Astrocyte of the spinal cord (primary cell): Measurements from ENCODE around the gene GCN1.
A peak's percentile ranks its signal among the peaks of the same experiment; 100 is the strongest.

Experiments used
- DNase-seq: peaks from one replicate; pipeline ENCODE4 v3.0.0; 2011; ENCODE audit warnings: low read depth, low spot score
- H3K4me3 ChIP-seq: 2 replicates; pipeline ENCODE4 v1.5.1; 2011; ENCODE audit warnings: low read depth, mild to moderate bottlenecking, low read length, moderate library complexity
- CTCF ChIP-seq: IDR thresholded peaks from 2 replicates; pipeline ENCODE4 v1.5.1; 2012; ENCODE audit warnings: low read depth, mild to moderate bottlenecking, low read length, inconsistent platforms
- in situ Hi-C: cut with HindIII; loops from 2 replicates; pipeline ENCODE4 v1.10.0; 2017; ENCODE audit warnings: low sequenced_read_pairs

The GCN1 gene

DNA sequence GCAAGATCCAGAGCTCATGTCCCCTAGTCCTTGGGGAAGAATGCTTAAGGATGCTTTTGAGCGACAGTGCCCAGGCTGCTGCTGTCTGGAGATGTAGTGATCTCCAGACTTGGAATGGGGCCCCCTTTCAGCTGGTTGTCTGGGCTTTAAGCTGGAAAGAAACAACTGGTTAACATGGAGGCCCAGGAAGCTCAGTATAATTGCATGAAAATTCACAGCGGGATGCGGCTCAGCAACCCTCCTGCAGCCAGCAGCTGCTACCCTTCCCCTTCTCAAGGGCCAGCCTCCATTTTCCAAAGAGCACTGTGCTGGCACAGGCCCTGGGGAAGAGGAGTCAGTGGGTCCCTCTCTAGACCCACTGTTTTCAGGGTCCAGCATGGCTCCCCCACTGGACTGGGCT lies 104.3 kb downstream of the GCN1 start:
- no peak overlapping the region for H3K4me3 ChIP-seq
- no peak for DNase-seq
- no peak for TF ChIP-seq CTCF
- in situ Hi-C loops, result no loop called here

DNA sequence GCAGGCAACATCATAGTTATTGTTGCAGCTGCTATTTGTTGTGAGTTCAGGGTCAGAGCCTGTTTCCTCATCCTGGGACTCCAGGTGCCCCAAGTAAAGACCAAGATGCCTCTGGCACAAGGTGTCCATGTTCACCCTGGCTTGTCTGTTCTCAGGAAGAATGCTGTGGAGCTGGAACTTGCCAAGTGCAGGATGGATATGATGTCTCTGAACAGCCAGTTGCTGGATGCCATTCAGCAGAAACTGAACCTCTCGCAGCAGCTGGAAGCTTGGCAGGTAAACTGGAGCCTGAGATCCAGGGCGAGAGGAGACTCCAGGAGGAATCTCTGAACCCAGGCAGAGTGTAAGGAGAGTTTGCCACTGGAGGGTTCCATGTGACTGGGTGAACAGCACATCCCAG lies 104.7 kb downstream of the GCN1 start:
- no peak for TF ChIP-seq CTCF
- no peak overlapping the region for H3K4me3 ChIP-seq
- DNase-seq, result no peak
- in situ Hi-C loops, result no loop called here

- TF ChIP-seq CTCF, result no peak
- no peak for DNase-seq
These were observed 105.4 kb downstream of the GCN1 start for GRCh38 chr12:120089105-120089504.

GRCh38 chr12:120086801-120087621 lies 107.5 kb downstream of the GCN1 start:
- peak overlapping the region; percentile 45 for H3K4me3 ChIP-seq
- peak; percentile 99 for DNase-seq
- in situ Hi-C loops, result no loop called here
- TF ChIP-seq CTCF, result peak; percentile 98

More at GRCh38 chr12:120089105-120089504, 105.4 kb downstream of the GCN1 start:
- H3K4me3 ChIP-seq, result no peak overlapping the region
- in situ Hi-C loops, result no loop called here

GRCh38 chr12:120085920-120086645 lies 108.4 kb downstream of the GCN1 start:
- TF ChIP-seq CTCF, result no peak
- H3K4me3 ChIP-seq, result no peak overlapping the region
- no peak for DNase-seq
- in situ Hi-C loops, result no loop called here

DNA sequence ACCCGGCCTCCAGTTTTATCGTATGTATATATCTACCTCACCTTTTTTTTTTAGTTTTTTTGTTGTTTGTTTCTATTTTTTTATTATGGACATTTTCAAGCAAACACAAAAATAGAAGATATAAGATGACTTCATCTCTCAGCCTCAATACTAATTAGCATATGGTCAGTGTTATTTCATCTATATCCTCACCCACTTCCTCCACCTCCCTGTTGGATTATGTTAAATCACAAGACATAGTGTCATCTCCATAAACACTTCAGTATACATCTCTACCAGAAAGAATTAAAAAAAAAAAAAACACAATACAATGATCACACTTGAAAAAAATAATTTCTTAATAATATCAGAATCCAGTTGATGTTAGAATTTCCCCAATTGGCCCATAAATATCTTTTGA lies 112.9 kb downstream of the GCN1 start:
- TF ChIP-seq CTCF, result no peak
- H3K4me3 ChIP-seq, result no peak overlapping the region
- in situ Hi-C loops, result no loop called here
- DNase-seq, result no peak
